ENCODE measurements around the gene CBX7. TPM values are rescaled to one million over a fixed set of nuclear protein-coding genes. Genes with fewer than 3 reads are reported as not detected.

CBX7 gene
- total and polyA plus RNA-seq, 2 donors (not counting 3 experiments of a cell fraction or from before 2014, with no cell fraction given), result 3.4 to 7.1 TPM

GRCh38 chr22:39182478-39183030 is 30.1 kb upstream of the CBX7 start:
- H3K79me2 ChIP-seq (ENCODE audit: control insufficient read depth, insufficient read depth, low read length), result no peaks in the 10 kb centered on the region
- no peak for FAIRE-seq
- H3K27me3 ChIP-seq (ENCODE audit: control insufficient read depth in 2 of 2, insufficient read depth in 2 of 2, low read length in 2 of 2), result no peaks in the 10 kb centered on the region
- ChIA-PET CTCF (interaction anchor here (1.7 kb wide), 1 partner anchor 133 kb away, joined by 5 read pairs; no protein-coding TSS in a partner anchor), POLR2A (no interaction called here)
- H3K9me3 ChIP-seq (replicated peaks; ENCODE audit: control insufficient read depth, insufficient read depth, low read length), result no peaks in the 10 kb centered on the region
- H2AFZ ChIP-seq (ENCODE audit: low read depth, low read length), result no peak overlapping the region
- TF ChIP-seq POLR2AphosphoS5 (IDR thresholded peaks at IDR 0.05; ENCODE audit: insufficient read depth, low read depth, low read length) (no peak), MYC (IDR thresholded peaks at IDR 0.05; ENCODE audit: low read depth, low read length) (no peak)
- peaks cover 26% of the 10 kb centered on the region for H3K4me1 ChIP-seq (ENCODE audit: control insufficient read depth, extremely low read depth, insufficient read depth, low read length)
- H3K9me1 ChIP-seq (replicated peaks; ENCODE audit: control insufficient read depth, extremely low read depth, insufficient read depth, low read length), result no peaks in the 10 kb centered on the region
- no peak overlapping the region for H3K4me2 ChIP-seq (ENCODE audit: insufficient read depth, low read length)
- H3K36me3 ChIP-seq (ENCODE audit: control insufficient read depth in 2 of 2, extremely low read depth in 1 of 2, insufficient read depth in 2 of 2, low read length in 2 of 2), result no peaks in the 10 kb centered on the region
- H3K9ac ChIP-seq (replicated peaks; ENCODE audit: extremely low read depth, insufficient read depth, low read length), result no peak overlapping the region
- no TSS peak for BruUV-seq (replicated peaks)
- H3K27ac ChIP-seq (ENCODE audit: insufficient read depth, low read depth, low read length), result no peak overlapping the region
- DNase-seq (ENCODE audit: low read depth, low spot score), result no peak
- no peak overlapping the region for H3K4me3 ChIP-seq (replicated peaks in 1 of 3; ENCODE audit: insufficient read depth in 1 of 3, low read depth in 1 of 3, low read length in 3 of 3)
- dilution Hi-C loops (cut with MboI; ENCODE audit: extremely low pct_ligation_motif_present, low sequenced_read_pairs), result no loop called here
- intact Hi-C loops (cut with micrococcal nuclease), result no loop called here
- no peaks in the 10 kb centered on the region for H4K20me1 ChIP-seq (replicated peaks; ENCODE audit: control insufficient read depth, extremely low read depth, insufficient read depth, low read length)

- no peak overlapping the region for H2AFZ ChIP-seq (ENCODE audit: low read depth, low read length)
- H3K27me3 ChIP-seq (ENCODE audit: control insufficient read depth in 2 of 2, insufficient read depth in 2 of 2, low read length in 2 of 2), result no peaks in the 10 kb centered on the region
- peaks cover 34% of the 10 kb centered on the region for H3K4me1 ChIP-seq (ENCODE audit: control insufficient read depth, extremely low read depth, insufficient read depth, low read length)
- no peaks in the 10 kb centered on the region for H3K9me1 ChIP-seq (replicated peaks; ENCODE audit: control insufficient read depth, extremely low read depth, insufficient read depth, low read length)
- H3K9ac ChIP-seq (replicated peaks; ENCODE audit: extremely low read depth, insufficient read depth, low read length), result no peak overlapping the region
- TF ChIP-seq POLR2AphosphoS5 (IDR thresholded peaks at IDR 0.05; ENCODE audit: insufficient read depth, low read depth, low read length) (no peak), JUN (IDR thresholded peaks at IDR 0.05; ENCODE audit: borderline replicate concordance, insufficient read depth, insufficient read length, low read depth) (no peak), GATA2 (IDR thresholded peaks at IDR 0.05; ENCODE audit: insufficient read depth, insufficient read length, low read depth, low read length) (no peak), EZH2 (IDR thresholded peaks at IDR 0.05; ENCODE audit: borderline replicate concordance, low read depth, low read length, severe bottlenecking) (no peak), POLR2A (IDR thresholded peaks at IDR 0.05; ENCODE audit: low read depth, low read length) (no peak), MAX (IDR thresholded peaks at IDR 0.05; ENCODE audit: insufficient read depth, insufficient read length) (no peak)
- intact Hi-C loops (cut with micrococcal nuclease), result no loop called here
- ChIA-PET POLR2A (no interaction called here), CTCF (no interaction called here)
- no TSS peak for BruUV-seq (replicated peaks)
- no peaks in the 10 kb centered on the region for H3K9me3 ChIP-seq (replicated peaks; ENCODE audit: control insufficient read depth, insufficient read depth, low read length)
- no peak overlapping the region for H3K4me3 ChIP-seq (replicated peaks in 1 of 3; ENCODE audit: insufficient read depth in 1 of 3, low read depth in 1 of 3, low read length in 3 of 3)
- dilution Hi-C loops (cut with MboI; ENCODE audit: extremely low pct_ligation_motif_present, low sequenced_read_pairs), result no loop called here
- H3K36me3 ChIP-seq (ENCODE audit: control insufficient read depth in 2 of 2, extremely low read depth in 1 of 2, insufficient read depth in 2 of 2, low read length in 2 of 2), result no peaks in the 10 kb centered on the region
- no peak overlapping the region for H3K4me2 ChIP-seq (ENCODE audit: insufficient read depth, low read length)
- FAIRE-seq (no peak), DNase-seq (ENCODE audit: low read depth, low spot score) (no peak)
- H4K20me1 ChIP-seq (replicated peaks; ENCODE audit: control insufficient read depth, extremely low read depth, insufficient read depth, low read length), result no peaks in the 10 kb centered on the region
- no peaks in the 10 kb centered on the region for H3K79me2 ChIP-seq (ENCODE audit: control insufficient read depth, insufficient read depth, low read length)
- no peak overlapping the region for H3K27ac ChIP-seq (ENCODE audit: insufficient read depth, low read depth, low read length)
Measured at GRCh38 chr22:39181778-39182177, 29.3 kb upstream of the CBX7 start.

Measured in endothelial cell of umbilical vein (primary cell).